HepG2 (cell line): ENCODE data around the gene APRT.

Source experiments
- MEF2D ChIP-seq: sonication (generic); formaldehyde crosslinking; IDR thresholded peaks from 2 replicates; pipeline ENCODE4 v1.5.1; 2020; ENCODE audit warnings: mild to moderate bottlenecking, missing genetic modification reagents
- TBX2 ChIP-seq: sonication (generic); formaldehyde crosslinking; IDR thresholded peaks from 2 replicates; pipeline ENCODE4 v1.5.0; 2020; ENCODE audit warnings: missing genetic modification reagents, mild to moderate bottlenecking, borderline replicate concordance
- ZNF274 ChIP-seq: sonication (generic); formaldehyde crosslinking; IDR thresholded peaks from 2 replicates; pipeline ENCODE4 v1.5.1; 2020; ENCODE audit warnings: mild to moderate bottlenecking, missing genetic modification reagents

- 0 out of 2 replicates have a peak, but pooled peaks have one; percentile 6 for TF ChIP-seq MEF2D (CRISPR knock-in tag)
- TF ChIP-seq TBX2 = no peak
- no peak for TF ChIP-seq ZNF274 (CRISPR knock-in tag)
Observed at GRCh38 chr16:88857728-88858339, 46.1 kb upstream of the APRT start.
